ENCODE measurements around the gene ECI1.

The ECI1 gene

GRCh38 chr16:2235234-2235651 lies 16.1 kb downstream of the ECI1 start:
- H3K27ac ChIP-seq: no peak overlapping the region
- no peak for DNase-seq (ENCODE audit: low spot score)
- TF ChIP-seq CTCF (IDR thresholded peaks at IDR 0.05): no peak
- no peak overlapping the region for H3K4me3 ChIP-seq

GRCh38 chr16:2234813-2235170 lies 16.6 kb downstream of the ECI1 start:
- Histone ChIP-seq H3K4me3 (no peak overlapping the region), H3K27ac (no peak overlapping the region)
- TF ChIP-seq CTCF (IDR thresholded peaks at IDR 0.05): no peak
- no peak for DNase-seq (ENCODE audit: low spot score)

- no peak overlapping the region for H3K27ac ChIP-seq
- TF ChIP-seq CTCF (IDR thresholded peaks at IDR 0.05): no peak
- no peak for DNase-seq (ENCODE audit: low spot score)
- H3K4me3 ChIP-seq: no peak overlapping the region
Measured at GRCh38 chr16:2233872-2234812, 17.2 kb downstream of the ECI1 start.

- no peak for TF ChIP-seq CTCF (IDR thresholded peaks at IDR 0.05)
- Histone ChIP-seq H3K4me3 (no peak overlapping the region), H3K27ac (no peak overlapping the region)
- DNase-seq (ENCODE audit: low spot score): no peak
Measured at GRCh38 chr16:2233046-2233775, 18.2 kb downstream of the ECI1 start.

GRCh38 chr16:2232094-2232990 lies 19.0 kb downstream of the ECI1 start:
- H3K27ac ChIP-seq: no peak overlapping the region
- DNase-seq (ENCODE audit: low spot score): no peak
- no peak overlapping the region for H3K4me3 ChIP-seq
- no peak for TF ChIP-seq CTCF (IDR thresholded peaks at IDR 0.05)

GRCh38 chr16:2231016-2231931 lies 20.1 kb downstream of the ECI1 start:
- H3K4me3 ChIP-seq: no peak overlapping the region
- TF ChIP-seq CTCF (IDR thresholded peaks at IDR 0.05): no peak
- DNase-seq (ENCODE audit: low spot score): no peak
- H3K27ac ChIP-seq: no peak overlapping the region
